Caki2 (cell line): ENCODE results near the gene APOBEC3B. TPM values are rescaled to one million over a fixed set of nuclear protein-coding genes. Genes with fewer than 3 reads are reported as not detected.
"Not testable (repeated sequence)": the region's sequence is repeated elsewhere in the genome, so short reads cannot be mapped to it uniquely, and the experiment has no call there.

ENCODE experiments used
- DNase-seq: peaks from one replicate; pipeline ENCODE4 v3.0.0-alpha.2; 2015; ENCODE audit warnings: low read depth
- in situ Hi-C: cut with HindIII; loops from 2 replicates; pipeline ENCODE4 v1.10.0; 2016; ENCODE audit warnings: low sequenced_read_pairs, low pct_unique_long_range_greater_than_20kb, mixed read lengths
- total RNA-seq: library from RNA; depleted of rRNA; stranded (reverse); fragments of >200 nt; shearing (Covaris generic); gene quantifications from 2 replicates; pipeline ENCODE4 v1.2.3, GENCODE V29; 2014; ENCODE audit warnings: low replicate concordance

The APOBEC3B gene
- total RNA-seq, 1 experiment from 2014 or later = 20.1 TPM

DNA sequence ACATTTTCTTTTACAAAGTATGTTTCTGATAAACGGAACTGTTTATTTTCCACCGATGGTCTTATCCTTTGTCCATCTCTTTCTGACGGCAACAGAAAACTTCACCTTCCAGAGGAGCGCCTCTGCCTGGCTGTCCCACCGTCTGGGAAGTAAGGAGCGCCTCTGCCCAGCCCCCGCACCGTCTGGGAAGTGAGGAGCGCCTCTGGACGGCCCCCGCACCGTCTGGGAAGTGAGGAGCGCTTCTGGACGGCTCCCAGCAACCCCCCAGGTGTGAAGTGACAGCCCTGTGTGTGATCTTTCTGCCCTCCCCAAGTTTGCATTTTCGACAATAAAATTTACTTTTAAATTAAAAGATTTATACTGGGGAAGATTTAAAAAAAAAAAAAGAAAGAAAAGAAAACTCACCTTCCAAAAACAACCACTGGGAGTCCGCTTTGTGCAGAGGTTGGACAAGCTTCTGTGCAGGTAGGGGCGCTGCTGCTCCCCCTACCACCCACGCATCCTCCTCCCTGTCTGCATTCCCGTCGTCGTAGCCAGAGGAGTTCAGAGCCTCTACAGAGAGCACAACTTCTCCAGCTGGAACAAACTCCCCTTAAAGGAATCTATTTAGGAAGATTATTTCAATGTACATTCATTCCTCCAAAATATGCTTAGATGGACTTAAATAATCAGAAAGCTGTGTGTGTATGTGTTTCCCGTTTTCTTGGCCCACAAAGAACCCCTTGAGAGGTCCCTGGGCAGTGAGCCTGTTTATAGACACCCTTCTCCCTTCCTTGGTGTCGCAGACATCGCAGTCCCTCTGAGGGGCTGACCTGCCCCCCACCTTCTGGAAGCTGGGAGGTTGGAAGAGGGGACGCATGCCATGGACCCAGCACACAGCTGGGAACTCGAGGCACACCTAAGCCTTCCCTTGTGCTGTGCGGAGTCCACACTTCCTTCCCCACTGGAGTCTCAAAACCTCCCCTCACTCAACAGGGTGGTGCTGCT lies 849 bp upstream of the APOBEC3B start:
- no peak for DNase-seq
- in situ Hi-C loops = no loop called here

DNA sequence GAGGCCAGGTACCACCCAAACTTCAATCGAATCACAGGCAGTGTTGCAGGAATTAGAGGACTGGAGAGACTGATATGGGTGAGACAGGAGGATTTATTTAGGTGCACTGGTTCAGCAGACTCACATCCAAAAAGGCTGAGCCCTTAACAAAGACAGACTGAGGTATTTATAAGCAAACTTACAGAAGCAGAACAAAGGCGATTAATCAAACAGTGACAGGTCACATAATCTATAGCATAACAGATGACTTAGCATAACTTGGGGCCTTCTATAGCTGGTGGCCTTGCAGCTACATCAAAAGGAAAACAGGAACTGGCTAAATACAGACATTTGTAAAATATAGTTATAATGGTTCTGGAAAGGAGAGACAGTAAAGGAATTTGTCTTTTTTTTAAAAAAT lies 2.1 kb downstream of the APOBEC3B start:
- in situ Hi-C loops = no loop called here
- DNase-seq = peak; percentile 38

DNA sequence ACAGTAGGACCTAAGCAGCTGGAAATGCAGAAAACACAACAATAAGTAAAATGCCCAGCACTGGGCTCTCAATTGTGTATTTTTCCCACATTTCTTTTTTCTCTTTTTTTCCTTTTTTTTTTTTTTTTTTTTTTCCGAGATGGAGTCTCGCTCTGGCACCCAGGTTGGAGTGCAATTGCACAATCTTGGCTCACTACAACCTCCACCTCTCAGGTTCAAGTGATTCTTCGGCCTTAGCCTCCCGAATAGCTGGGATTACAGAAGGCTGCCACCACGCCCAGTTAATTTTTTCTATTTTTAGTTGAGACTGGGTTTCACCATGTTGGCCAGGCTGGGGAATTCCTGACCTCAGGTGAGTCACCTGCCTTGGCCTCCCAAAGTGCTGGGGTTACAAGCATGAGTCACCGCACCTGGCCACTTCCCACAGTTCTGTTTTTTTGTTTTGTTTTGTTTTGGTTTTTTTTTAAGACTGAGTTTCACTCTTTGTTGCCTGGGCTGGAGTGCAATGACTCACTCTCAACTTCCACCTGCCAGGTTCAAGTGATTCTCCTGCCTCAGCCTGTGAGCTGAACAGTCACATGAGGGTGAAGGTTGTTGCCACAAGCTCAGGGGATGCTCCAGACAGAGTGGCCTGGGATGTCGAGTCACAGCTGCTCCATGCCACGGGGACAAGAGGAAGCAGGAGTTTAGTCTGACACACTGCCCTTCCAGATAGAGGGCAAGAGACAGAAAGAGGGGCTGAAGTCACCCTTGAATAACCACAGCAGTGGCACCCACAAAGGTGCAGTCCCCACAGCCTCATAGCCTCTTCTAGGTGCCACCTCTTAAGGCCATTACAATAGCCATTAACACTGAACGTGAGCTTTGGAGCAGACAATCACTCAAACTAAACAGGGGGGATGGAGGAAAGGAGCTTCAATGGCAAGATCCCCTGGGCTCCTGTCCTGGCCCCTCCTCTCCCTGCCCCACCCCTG lies 2.9 kb downstream of the APOBEC3B start:
- in situ Hi-C loops = not testable (repeated sequence)
- DNase-seq = peak; percentile 99

DNA sequence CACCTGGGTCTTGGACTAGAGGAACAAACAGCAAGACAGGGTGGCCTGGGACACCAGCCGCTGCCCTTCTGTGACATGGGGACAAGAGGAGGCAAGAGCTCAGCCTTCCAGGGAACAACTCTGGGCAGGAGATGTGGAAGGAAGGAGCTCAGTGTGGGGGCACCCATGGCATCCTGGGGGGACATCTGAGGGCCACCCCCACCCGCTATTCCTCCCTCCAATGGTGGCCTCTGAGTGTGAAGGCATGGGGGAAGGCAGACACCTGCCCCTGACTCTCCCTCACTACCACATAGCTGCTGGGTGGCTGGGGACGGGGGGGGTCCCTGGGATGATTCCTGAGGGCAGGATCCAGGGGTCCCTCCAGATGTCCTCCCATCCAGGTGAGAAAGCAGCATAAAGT lies 4.5 kb downstream of the APOBEC3B start:
- in situ Hi-C loops = no loop called here
- no peak for DNase-seq

DNA sequence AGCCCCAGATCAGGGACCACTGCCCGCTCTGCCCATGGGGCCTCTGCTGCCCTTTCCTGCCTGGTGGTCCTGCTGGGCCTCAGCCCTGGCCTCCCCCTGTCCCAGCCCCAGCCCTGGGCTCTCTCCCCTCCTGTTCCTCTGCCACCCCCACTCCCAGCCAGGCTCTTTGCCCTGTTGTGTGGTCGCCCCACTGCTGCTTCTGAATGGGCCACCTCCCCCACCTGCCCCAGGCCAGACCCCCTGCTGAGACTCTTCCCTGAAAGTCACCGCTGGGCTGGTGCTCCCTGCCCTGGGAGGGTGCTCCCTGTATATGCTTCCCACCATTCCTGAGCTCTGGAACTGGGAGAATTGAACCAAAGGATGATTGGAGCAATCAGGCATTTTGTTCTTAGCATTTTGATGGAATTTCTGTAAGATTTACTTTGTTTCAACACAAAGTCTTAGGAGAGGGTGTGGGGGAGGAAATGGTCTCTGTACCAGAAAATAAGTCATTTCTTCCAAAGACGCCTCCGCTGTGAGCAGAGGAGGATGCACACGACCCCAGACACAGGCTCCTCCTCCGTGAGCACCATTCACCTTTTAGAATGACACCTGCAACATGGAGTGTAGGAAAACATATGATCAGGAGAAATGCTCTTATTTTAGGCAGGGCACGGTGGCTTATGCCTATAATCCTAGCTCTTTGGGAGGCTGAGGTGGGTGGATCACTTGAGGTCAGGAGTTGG lies 5.2 kb downstream of the APOBEC3B start:
- in situ Hi-C loops = no loop called here
- no peak for DNase-seq

DNA sequence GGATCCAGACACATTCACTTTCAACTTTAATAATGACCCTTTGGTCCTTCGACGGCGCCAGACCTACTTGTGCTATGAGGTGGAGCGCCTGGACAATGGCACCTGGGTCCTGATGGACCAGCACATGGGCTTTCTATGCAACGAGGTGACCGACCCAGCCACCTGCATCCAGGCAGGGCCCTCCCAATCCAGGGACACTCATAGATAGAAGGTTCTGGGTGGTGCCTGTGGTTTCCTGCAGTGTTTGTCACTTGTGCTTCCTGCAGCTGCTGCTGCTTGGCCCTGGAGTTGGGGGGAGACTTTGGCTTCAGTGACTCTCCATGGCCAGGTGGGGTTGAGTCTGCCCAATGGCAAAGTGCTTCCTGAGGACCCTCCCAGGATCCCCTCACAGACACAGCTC lies 7.3 kb downstream of the APOBEC3B start:
- no peak for DNase-seq
- in situ Hi-C loops = no loop called here

DNA sequence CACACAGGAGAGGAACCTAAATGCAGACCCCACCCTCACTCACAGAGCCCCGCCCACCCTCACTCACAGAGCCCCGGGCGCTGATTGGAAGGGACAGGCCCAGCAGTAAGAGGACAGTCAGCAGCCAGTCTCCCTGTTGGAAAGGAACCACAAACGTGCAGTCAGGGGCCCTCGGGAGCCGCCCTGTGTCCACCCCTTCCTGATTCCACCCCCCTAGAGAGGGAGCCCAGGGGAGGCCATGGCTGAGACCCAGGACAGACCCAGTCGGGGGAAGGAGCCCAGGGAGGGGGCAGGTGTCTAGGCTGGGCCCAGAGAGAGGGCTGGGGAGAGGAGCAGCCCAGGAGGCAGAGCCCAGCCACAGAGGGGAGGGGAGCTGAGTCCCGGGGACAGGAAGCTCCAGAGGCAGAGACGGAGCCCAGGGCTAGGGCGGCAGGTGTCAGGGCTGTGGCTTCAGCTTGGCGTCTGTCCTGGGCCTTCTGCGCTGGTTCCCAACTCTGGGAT lies 10.8 kb downstream of the APOBEC3B start:
- in situ Hi-C loops, DNase-seq: not testable (repeated sequence)

DNA sequence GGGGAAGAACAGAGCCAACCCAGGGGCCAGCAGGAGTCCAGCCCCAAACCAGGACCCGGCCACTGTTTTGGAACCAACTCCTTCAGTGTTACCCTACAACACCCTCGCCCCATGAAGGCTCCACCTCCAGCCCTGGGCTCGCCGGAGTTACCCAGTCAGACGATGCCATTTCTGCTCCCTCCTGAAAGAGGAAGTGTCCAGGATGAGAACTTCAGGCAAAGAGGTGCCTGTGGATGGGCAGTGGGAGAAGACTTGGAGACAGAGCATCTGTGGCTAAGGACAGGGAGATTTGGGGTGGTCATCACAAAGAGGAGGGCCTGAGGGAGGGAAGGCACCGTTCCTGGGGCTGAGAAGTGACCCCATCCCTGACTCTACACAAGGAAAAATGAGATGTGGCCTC lies 14.0 kb downstream of the APOBEC3B start:
- DNase-seq = no peak
- in situ Hi-C loops = no loop called here

DNA sequence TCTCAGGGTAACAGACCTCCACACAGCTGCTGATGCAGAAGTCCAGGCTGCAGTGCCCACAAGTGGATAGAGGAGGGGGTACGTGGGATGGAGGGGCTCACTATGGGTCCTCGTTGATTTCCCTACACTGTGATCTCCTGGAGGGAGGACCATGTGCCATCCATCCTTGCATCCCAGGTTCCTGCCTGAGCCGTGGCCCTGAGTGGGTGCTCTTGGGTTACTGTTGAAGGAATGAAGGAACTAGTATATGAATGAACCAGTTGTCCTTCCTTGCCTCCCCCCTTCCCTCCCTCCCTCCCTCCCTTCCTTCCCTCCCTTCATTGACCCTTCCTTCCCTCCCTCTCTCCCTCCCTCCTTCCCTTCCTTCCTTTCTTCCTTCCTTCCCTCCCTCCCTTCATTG lies 15.4 kb downstream of the APOBEC3B start:
- in situ Hi-C loops = no loop called here
- no peak for DNase-seq

DNA sequence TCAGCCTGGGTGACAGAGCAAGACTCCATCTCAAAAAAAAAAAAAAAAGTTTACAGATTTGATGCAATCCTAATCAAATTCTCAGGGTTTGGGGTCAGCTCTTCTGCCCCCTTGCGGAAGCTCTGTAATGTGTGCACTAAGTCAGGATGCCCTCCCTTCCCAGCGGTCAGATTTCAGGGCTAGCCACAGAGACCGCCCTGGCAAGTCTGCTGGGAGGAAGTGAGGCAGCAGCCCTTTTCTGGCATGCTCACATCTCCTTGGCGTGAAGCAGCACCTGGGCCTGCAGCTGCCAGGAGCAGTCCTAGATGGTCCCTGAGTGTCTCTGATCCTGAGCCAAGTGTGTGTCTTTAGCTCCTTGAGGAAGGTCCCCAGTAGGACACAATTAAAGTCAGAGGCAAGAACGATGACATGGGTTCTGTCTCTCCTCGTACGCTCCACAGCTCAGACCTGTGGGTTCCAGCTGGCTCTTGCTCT lies 21.1 kb downstream of the APOBEC3B start:
- in situ Hi-C loops = no loop called here
- DNase-seq = peak; percentile 86

DNA sequence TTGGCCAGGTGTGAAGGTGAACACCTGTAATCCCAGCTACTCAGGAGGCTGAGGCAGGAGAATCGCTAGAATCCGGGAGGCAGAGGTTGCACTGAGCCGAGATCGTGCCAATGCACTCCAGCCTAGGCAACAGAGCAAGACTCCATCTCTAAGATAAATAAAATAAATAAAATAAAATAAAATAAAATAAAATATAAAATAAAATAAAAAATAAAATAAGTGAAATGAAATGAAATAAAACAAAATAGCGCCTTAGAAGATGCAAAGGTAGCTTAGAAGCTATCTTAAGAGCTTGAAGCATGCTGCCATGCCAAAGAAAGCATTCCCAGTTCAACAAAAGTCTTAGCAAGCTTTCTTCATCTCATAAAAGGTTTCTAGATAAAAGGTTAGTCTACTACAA lies 25.0 kb downstream of the APOBEC3B start:
- in situ Hi-C loops = no loop called here
- DNase-seq = no peak

DNA sequence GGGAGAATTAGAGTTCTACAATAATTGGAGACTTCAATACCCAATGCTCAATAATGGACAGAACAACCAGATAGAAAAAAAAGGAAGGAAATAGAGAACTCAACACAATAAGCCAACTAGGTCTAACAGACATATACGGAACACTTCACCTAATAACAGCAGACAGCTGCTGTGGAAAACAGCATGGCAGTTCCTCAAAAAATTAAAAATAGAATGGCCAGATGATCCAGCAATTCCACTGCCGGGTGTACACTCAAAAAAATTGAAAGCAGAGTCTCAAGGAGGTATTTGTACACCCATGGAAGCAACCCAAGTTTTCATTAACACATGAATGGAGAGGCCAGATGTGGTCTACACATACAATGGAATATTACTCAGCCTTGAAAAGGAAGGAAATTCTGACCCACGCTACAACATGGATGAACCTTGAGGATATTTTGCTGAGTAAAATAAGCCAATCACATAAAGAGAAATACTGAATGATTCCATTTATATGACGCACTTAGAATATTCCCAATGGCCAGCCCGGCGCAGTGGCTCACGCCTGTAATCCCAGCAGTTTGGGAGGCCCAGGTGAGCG lies 26.2 kb downstream of the APOBEC3B start:
- in situ Hi-C loops, DNase-seq: not testable (repeated sequence)

DNA sequence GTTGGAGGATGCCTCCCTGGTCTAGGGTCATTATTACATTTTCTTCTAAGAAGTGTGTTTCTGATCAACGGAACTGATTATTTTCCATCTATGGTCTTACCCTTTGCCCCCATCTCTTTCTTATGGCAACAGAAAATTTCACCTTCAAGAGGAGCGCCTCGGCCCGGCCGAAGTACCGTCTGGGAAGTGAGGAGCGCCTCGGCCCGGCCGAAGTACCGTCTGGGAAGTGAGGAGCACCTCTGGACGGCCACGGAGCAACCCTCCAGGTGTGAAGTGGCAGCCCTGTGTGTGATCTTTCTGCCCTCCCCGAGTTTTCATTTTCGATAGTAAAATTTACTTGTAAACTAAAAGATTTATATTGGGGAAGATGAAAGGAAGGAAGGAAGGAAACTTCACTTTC lies 28.8 kb downstream of the APOBEC3B start:
- in situ Hi-C loops = no loop called here
- DNase-seq = no peak

DNA sequence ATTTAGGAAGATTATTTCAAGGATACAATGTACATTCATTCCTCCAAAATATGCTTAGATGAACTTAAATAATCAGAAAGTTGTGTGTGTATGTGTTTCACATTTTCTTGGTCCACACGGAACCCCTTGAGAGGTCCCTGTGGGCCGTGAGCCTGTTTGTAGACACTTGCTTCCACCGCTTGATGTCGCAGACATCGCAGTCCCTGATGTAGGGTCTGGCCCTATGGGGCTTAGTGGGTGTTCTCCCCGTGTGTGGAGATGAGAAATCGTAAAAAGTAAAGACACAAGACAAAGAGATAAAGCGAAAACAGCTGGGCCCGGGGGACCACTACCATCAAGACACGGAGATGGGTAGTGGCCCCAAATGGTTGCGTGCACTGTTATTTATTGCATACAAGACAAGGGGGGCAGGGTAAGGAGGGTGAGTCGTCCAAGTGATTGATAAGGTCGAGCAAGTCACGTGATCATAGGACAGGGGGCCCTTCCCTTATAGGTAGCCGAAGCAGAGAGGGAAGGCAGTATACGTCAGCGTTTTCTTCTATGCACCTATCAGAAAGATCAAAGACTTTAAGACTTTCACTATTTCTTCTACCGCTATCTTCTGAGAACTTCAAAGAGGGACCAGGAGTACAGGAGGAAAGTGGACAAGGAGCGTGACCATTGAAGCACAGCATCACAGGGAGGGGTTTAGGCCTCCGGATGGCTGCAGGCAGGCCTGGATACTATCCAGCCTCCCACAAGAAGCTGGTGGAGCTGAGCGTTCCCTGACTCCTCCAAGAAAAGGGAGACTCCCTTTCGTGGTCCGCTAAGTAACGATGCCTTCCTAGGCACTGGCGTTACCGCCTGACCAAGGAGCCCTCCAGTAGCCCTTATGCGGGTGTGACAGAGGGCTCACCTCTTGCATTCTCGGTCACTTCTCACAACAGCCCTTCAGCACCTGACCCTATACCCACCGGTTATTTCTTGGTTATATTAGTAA lies 30.7 kb downstream of the APOBEC3B start:
- DNase-seq = peak; percentile 67
- in situ Hi-C loops = no loop called here

DNA sequence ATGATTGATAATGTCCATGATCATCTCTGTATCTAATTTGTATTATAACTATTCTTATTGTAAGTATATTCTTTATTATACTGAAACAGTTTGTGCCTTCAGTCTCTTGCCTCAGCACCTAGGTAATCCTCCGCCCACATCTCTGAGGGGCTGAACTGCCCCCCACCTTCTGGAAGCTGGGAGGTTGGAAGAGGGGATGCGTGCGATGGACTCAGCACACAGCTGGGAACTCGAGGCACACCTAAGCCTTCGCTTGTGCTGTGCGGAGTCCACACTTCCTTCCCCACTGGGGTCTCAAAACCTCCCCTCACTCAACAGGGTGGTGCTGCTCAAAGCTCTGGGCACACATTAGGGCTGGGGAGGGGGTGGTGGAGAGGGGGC lies 31.4 kb downstream of the APOBEC3B start:
- DNase-seq, in situ Hi-C loops: not testable (repeated sequence)

DNA sequence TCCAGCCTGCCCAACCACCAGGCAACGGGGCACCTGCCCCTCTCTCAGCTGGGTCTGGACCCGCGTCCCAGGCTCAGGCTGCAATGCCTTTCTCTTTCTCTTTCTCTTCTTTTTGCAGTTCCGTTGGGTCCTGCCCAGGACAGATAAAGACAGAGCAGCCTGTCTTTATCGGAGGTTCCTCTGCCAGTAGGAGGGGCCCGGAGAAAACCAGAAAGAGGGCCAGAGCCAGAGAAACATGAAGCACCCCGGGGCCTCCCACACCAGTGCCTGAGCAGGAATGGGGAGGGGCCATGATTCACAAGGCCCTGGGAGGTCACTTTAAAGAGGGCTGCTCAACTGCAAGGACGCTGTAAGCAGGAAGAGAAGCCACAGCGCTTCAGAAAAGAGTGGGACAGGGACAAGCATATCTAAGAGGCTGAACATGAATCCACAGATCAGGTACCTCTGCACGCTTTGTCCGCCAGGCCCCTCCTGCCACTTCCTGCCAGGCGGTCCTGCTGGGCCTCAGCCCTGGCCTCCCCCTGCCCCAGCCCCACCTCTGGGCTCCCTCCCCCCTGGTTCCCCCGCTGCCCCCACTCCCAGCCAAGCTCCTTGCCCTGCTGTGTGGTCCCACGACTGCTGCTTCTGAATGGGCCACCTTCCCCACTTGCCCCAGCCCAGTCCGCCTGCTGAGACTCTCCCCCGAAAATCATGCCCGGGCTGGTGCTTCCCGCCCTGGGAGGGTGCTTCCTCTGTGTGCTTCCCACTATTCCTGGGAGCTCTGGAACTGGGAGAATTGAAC lies 32.0 kb downstream of the APOBEC3B start, which contains the start of gene APOBEC3C:
APOBEC3C (plus strand) TSS at position 316 of the 781 bp plus-strand sequence; CDS start at position 422, 106 bp downstream.
- in situ Hi-C loops = no loop called here
- DNase-seq = peak; percentile 87
